ENCODE data around the gene TPH1. TPM values are rescaled to one million over a fixed set of nuclear protein-coding genes. Genes with fewer than 3 reads are reported as not detected.

TPH1 gene
- 10 to 100 TPM in 1 of 12 donors, 1 to 10 TPM in 2, under 1 TPM in 8, not detected in 1; 0.13 to 18.9 (median 0.41) TPM for polyA plus RNA-seq (ENCODE audit: insufficient read length in 12 of 12)
- long read RNA-seq, donor 1, full-length matches to known transcripts: 2 of 9 reads
- long read RNA-seq, donor 1, partial matches to known transcripts: 7 of 9 reads
- long read RNA-seq, donor 1, other reads (novel, unspliced or antisense): 0 of 9 reads
- long read RNA-seq, donor 2: 0 reads
- long read RNA-seq, donor 3: 0 reads
- long read RNA-seq, donor 4: 0 reads
- long read RNA-seq, donor 5: 0 reads
- long read RNA-seq, donor 6: 0 reads
- long read RNA-seq, donor 7: 0 reads
- long read RNA-seq, donor 8: 0 reads
- long read RNA-seq, donor 9: 0 reads
- long read RNA-seq, donor 10: 0 reads
- long read RNA-seq, donor 11: 0 reads

DNA sequence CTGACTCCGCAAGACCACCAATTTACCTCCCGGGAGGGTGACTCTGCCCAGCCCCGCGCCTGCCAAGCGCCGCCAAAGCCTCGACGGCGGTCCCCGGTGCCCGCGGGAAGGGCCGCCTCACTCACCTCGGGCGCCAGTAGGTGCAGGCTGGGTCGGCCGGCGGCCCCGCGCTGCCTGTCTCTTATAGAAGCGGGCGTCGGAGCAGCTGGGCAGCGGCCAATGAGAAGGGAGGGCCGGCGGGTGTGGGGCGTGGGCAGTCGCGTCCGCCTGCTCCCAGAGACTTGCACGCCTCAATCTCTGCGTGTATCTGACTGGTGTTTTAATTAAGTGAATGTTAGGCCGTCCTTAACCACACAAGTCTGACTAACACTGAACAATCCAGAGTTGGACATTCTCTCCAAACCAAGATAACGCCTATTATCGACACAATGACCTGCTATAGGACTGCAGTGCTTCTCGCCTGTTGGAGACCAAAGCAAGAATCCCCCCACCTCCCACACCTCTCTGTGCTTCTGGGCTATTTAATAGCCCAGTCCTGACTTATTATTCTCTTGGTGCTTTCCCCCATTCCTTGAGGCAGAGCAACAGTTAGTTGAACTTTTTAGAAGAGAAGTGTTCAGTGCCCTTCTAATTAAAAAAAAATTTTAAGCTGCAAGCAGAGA is at the start of gene TPH1:
Gene TPH1, minus strand, starts transcription at position 154 of the 662 bp plus-strand sequence. CDS start 5,507 bp downstream, outside the sequence.
- no peak for DNase-seq

DNA sequence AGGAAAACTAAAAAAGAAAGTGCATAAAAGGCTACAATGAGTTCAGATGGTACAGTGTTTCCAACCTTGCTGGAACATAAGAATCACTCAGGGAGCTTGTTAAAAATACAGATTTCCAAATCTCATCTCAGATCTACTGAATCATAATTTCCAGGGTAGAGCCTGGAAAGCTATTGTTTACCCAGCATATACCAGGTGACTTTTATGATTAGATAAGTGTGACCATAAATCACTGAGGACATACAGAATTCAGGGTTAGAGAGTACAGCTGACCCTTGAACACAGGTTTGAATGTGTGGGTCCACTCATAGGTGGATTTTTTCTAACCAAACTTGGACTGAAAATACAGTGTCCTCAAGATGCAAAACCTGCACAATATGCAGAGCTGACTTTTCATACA is 47.9 kb upstream of the TPH1 start:
- DNase-seq: no peak

DNA sequence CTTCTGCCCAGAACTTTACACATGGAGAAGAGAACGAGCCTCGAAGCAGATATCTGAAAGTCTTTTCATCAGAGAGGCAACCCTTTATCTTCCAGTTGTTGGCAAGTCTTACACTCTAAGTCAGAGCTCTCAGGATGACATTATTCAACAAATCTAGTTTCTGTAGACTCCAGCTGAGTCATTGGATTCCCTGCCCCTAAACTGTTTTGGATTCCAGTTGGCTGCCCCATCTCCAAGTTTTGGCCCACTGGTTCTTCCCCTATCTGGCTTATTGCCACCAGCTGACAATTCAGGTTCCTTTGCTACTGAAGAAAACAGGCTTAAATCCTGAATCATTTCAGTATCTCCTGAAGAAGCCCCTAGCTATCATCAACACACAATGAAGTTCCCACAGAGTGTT is 45.7 kb upstream of the TPH1 start:
- no peak for DNase-seq

DNA sequence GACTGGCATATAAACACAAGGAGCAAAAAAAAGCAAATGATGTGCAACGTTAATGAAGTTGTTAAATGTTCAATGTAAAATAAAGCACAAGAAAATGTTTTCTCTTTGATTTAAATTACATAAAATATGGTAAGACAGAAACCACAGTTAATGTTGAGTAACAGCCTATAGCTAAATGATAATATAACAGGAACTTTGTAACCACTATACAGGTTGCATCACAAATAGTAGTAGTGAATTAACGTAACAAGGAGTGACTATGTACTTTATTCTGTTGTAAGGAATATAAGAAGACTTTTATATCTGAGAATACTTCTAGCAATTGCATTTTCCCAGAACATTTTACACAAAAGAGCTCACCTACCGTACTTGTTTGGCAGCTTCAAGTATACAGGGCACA is 42.9 kb upstream of the TPH1 start:
- no peak for DNase-seq

DNA sequence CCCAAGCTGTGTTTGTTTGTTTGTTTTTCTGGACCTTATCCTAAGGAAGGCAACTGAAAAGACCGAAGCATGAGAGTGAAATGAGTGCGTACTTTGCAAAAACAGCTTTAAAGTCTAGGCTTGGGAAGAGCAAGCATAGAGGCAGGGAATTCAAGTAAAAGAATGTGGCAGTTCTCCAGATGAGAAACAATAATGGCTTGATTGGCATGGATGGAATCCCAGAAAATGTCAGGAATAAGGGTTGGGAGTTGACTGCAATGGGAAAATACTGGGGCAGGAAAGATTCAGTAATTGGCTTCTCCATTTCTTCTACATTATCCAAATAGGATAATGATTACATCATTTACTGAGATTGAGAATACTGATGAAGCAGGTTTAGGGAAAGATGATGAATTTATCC is 42.3 kb upstream of the TPH1 start:
- no peak for DNase-seq

DNA sequence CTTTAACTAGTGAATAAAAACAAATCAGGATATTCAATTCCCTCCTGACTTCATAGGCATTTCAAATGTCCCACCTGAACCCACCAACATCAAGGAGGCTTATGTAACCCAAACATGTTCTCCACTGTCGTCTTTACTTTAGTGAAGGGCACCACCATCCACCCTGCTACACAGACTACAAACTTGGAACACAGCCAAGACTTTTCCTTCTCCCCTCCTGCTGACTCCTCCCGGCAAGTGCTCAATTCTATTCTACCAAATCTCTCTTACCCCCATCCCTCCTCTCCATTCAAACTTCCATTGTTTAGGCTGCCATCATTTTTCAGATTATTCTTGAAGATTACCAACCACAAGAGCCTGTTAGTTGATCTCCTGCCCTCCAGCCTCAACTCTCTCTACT is 35.5 kb upstream of the TPH1 start:
- DNase-seq: no peak

DNA sequence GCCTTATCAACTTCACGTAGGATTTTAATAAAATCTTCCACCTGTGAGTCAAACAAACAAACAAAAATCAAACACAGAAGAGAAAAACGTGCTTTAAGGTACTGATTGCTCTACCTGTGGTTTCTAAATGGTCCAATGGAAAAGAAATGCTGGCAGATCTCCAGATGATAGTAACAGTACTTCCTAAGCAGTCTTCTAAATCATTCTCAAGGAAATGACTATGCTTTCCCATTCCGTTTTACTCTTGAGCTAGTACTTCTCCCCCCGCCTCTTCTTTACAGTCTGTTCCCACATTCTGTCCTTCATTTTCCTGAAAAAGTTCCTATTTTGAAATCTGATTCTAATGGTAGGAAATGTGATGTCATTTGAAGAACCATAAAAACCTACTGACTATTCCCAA is 34.4 kb upstream of the TPH1 start:
- DNase-seq: no peak

DNA sequence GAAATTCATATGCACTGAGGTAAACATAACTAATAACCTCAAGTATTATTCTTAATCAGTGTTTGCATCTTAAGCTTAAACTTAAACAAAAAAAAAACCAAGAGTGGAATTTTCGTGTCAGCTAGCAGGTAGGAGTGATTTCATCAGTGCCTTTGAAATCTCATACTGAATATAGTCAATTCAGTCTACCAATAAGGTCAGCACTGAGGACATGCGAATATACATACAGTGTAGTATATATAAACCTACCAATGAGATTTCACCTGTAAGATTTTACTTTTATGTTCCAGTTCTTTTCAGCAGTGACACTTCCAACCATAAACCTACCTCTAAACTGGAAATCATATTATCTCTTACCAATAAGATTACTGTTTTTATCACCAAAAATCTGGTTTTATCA is 32.8 kb upstream of the TPH1 start:
- no peak for DNase-seq

DNA sequence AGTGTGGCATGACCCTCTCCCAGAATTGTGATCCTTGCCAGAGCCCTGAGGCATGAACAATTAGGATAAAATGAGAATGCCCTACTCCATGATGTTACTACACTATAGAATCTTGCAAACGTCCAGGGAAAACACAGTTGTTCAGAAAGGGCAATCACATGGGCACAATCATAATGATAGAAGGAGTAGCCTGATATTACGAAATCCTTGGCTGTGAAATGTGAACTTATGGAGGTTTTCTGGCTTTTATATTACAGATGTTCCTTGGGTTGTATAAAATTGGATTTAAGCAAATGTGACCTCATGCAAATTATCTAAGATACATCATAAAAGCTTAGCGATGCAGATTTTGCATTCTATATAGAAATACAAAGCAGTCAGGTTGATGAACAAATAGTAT is 29.4 kb upstream of the TPH1 start:
- no peak for DNase-seq

DNA sequence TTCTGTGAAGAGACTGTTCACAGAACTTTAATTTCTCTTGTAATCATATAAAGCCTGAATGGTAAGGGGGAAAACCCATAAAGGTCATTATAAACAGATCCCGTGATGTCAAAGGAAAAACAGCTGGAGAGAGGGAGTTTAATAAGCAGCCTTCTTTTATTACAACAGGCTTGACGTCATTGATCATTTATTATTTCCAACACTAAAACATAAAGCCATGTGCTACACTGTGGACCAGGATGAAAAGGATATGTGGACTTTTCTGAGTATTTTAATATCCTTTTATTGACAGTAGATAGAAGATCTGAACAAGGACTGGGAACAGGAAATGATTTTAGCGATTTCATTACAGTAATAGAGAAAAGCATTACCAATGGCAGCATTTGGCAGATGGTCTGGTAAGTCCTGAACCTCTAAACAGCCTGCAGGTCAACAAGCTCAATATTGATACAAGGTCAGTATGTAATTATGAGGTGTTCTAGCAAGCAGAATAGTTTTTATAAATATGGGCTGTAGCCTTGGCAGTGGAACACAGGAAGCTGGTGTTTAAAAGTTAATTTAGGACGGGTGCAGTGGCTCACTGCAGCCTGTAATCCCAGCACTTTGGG is 25.1 kb upstream of the TPH1 start:
- no peak for DNase-seq

DNA sequence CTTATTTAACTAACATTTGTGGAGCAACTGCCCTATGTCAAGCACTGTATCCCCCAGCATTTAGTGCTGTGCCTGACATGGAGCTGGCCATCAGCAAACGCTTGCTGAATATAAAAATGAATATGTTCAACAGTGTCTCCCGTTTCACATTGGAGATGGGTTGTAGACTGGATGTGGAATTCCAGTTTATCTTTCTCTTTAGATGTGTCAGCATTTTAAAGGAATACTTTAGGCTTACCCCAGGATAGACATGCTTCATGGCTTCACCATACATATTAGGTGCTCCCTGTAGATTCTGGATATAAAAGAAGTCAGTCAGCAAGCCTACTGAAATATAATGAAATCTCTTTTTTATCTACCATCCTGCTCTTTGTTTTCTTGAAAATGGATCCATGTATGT is 21.3 kb upstream of the TPH1 start:
- no peak for DNase-seq

DNA sequence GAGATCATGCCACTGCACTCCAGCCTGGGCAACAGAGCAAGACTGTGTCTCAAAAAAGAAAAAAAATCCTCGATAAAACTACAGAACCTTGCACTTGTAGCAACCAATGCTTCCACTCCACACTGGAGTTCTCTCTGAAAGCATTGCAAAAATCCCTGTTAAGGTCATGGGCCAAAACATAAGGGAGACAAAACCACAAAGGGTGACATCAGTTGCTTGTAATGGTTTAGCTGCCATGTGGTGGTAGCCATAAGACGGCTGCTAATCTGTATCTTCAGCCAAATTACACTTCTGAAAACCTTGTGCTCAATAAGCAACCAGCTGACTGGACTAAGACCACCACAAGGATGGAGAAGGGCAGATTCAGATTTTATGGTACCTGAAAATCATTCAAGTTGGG is 20.6 kb upstream of the TPH1 start:
- DNase-seq: no peak

DNA sequence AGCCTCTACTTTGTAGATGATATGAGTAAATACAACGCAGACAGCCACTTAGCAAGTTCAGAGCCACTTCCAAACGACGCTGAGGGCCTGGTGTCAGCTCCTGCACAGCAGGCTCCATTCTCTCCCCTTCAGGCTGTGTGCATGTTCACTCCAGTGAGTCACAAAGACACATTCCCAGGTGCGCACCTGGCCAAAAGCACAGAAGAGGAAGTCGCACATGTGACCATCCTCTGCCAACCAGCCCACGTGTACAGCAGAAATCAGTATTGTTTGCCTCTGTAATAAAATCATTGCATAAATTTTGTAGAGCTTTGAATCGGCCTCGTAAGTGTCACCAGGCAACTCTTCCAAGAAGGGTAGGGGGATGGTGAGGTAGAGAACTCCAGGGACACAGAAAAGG is 19.5 kb upstream of the TPH1 start:
- no peak for DNase-seq

DNA sequence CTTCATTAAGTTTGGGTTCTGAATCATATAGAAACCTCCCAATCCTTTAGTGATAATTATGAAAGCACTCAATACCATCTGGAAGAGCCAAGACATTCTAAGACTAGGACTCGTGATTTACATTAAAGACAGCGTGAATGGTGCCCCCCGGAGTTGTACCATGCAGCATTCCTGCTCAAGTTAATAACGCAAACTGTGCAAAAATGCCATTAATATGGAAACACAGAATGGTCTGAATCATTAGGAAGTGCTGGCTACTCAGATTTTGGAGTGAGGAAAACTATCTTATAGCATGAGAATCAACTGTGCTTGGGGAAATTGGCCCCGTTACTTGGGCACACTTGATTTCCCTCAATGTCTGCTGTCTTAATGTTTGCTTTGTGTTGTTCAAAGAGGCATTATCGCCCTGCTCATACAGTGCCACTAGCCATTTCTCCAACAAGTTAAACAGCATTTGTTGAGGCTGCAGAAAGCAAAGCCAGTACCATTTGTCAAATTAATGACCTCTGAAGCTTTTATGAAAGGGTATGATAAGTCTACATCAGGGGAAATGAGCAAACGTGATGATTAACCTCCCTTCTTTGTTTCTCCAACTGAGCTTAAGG is 18.5 kb upstream of the TPH1 start:
- no peak for DNase-seq

DNA sequence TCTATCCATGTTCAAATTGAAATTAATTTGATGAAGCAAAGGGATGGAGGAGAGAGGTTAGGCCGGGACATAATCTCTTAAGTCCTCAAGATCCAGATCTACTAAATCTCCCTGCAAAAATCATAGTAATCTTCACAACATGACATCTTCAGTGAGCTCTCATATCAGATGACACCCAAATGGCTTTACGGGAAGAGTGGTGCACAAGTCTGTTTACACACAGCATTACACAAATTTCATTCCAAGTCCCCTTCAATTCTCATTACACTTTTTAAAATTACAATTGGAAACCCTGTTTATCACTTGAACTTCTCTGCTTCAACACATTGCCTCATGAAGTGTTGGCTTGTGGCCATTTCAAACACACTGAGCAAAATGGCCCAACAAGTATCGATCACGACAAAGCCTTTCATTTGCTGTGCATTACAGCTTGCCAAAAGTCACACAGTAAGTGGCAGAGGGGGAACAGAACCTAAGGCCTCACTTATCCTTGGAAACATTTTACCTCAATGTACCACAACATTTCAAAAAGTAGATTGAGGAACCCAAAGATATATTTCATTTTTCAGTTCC is 17.9 kb upstream of the TPH1 start:
- no peak for DNase-seq

DNA sequence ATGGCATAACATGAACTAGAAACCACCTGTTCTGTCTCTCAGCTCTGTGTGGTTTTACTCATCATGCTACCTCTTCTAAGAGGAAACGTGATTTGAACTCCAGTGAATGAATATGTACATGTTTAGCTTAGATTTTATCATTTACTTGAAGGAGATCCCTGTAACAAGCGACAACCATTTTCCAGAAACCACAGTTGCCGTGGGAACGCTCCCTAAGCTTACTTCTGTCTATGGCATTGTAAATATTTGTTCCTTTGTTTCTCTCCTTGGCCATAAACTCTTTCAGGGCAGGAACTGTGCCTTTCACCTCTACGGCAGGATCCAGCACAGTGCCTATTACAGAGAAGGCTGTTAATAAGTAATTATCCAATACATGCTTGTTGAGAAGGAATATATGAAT is 17.1 kb upstream of the TPH1 start:
- DNase-seq: no peak

DNA sequence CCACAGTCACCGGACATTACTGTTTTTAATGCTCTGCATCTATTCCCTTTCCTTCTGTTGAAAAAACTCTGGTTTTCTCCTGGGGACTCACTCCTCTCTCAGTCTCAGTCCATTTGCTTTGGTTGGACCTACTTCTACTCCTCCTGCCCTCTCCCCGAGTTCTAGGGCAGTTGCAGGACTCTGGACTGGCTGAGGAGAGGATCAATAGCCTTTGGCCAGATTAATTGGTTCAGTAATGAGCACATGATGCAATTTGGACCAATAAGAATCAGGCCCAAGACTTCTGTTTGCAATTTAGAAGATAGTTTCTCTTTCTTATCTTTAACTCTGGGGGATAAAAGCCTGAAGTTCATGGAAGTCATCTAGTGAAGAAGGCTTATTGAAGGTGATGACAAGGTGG is 15.3 kb upstream of the TPH1 start:
- no peak for DNase-seq

DNA sequence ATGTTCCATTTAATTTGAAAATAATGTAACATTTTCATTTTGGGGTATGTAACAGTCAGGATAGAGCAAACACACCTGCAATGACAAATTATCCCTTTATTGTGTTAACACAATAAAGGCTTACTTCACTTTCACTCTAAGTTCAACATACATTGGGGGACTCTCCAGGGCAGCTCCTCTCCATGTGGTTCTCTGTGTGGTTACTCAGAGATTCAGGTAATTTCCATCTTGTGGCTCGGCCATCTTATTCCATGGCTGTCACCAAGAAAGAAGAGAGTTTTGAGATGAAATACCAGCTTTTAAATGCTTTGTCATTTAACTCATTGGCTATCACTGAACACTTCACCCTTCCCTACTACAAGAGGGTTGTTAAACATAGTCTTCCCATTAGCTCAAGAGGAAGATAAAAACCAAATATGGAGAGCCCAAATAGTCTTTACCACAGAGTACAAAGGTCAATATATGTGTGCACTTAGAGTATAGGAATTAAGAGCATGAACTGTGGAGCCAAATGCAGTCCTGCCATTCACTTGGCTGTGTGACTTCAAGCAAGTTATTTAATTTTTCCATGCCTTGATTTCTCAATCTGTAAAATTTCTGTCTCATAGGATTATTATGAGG is 10.6 kb upstream of the TPH1 start:
- no peak for DNase-seq

DNA sequence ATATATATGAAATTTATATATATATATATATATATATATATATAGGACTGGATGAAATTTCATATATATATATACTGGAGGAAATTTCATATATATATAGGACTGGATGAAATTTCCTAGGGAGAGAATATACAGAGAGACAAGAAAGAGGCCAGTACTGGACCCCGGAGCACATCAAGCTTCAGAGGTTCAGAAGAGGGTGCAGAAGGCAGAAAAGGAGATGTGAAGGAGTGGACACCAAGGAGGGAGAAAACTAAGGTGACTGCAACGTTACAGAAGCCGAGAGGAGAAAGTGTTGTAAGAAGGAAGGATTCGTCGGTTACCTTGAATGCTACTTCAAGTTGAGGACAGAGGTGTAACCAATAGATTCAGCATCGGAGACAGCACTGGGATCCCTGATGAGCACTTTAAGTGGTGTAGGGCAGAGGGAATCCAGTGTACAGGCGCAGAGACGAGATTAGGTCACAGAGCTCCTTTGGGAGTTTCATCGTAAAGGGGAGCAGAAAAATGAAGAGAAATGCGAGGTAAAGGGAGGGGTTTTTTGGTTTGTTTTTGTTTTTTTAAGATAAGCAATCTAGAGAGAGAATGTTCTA is 8.5 kb upstream of the TPH1 start:
- no peak for DNase-seq

DNA sequence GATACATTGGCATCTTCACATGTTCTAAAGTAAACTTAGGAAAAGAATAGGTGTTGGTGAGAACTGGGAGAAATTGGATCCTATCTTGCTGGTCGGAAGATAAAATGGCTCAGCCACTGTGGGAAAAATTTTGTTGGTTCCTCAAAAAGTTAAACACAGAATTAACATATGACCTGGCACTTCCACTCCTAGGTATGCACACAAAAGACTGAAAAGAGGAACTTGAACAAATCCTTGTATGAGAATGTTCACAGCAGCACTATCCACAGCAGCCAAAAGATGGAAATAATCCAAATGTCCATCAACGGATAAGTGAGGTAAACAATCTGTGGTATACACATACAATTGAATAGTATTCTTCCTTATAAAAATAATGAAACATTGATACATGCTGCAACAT is 4.8 kb upstream of the TPH1 start:
- DNase-seq: no peak

DNA sequence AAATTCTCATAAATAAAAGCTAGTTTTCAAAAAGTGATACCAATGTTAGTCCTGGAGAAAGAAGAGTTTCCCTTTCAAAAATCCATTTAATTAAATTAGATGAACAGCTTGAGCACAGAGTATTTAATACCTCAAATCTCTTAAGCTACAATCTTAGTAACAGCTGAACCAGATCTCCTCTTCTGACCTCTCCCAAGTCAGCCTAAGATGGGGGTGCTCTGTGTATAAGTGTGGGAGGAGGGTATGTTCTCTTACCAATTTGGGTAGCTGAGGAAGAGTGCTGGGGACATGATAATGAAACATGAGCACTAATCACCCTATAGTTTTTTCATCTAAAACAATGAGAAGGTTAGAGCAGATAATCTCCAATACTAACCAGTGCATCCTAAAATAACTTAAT is 9.6 kb downstream of the TPH1 start:
- no peak for DNase-seq

DNA sequence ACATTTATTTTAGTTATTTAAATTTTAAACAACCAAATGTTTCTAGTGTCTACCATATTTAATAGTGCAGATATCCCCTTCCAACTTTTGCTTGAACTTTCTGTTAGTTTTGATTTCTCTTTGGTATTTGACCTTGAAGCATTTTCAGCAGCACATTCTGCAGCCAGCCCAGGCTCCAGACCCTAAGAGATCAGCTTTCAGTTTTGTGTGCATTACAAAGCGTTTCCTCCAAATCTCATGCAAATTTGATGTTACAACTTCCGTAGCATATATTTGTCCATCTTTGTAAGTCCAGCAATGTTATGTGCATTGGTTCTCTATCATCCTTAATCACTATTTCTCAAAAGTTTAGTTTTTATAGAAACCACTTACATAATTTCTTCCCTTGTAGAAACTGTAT is 18.6 kb downstream of the TPH1 start:
- DNase-seq: no peak

All from muscle of arm (tissue), 14 donors.